Muscle layer of colon (tissue), 2 donors: ENCODE results near the gene TMUB1.

Experiments used
- H3K27ac ChIP-seq: one replicate; pipeline ENCODE4 v1.7.0; 2013; ENCODE audit warnings: low read depth, mild to moderate bottlenecking, low read length, moderate library complexity
- H3K27me3 ChIP-seq, 2 donors: one replicate each; pipeline ENCODE4 v1.7.0; 2013; ENCODE audit warnings: low read length in 2 of 2, mild to moderate bottlenecking in 2 of 2; ENCODE audit not compliant: insufficient read depth in 2 of 2, control insufficient read depth in 1 of 2
- H3K36me3 ChIP-seq: one replicate; pipeline ENCODE4 v1.7.0; 2013; ENCODE audit warnings: mild to moderate bottlenecking, low read length; ENCODE audit not compliant: insufficient read depth
- H3K4me1 ChIP-seq: one replicate; pipeline ENCODE4 v1.7.0; 2013; ENCODE audit warnings: mild to moderate bottlenecking, low read length; ENCODE audit not compliant: insufficient read depth
- H3K4me3 ChIP-seq, 2 donors: one replicate each; pipeline ENCODE4 v1.7.0; 2013; ENCODE audit warnings: low read length in 2 of 2, low read depth in 1 of 2, mild to moderate bottlenecking in 1 of 2, moderate library complexity in 1 of 2
- H3K9ac ChIP-seq: one replicate; pipeline ENCODE4 v1.7.0; 2013; ENCODE audit warnings: low read length
- H3K9me3 ChIP-seq: one replicate; pipeline ENCODE4 v1.7.0; 2013; ENCODE audit warnings: mild to moderate bottlenecking, low read length
- donor health status: abdominal sarcoma.
- donor health status: Adenocarcinoma of cecum.

TMUB1 gene

DNA sequence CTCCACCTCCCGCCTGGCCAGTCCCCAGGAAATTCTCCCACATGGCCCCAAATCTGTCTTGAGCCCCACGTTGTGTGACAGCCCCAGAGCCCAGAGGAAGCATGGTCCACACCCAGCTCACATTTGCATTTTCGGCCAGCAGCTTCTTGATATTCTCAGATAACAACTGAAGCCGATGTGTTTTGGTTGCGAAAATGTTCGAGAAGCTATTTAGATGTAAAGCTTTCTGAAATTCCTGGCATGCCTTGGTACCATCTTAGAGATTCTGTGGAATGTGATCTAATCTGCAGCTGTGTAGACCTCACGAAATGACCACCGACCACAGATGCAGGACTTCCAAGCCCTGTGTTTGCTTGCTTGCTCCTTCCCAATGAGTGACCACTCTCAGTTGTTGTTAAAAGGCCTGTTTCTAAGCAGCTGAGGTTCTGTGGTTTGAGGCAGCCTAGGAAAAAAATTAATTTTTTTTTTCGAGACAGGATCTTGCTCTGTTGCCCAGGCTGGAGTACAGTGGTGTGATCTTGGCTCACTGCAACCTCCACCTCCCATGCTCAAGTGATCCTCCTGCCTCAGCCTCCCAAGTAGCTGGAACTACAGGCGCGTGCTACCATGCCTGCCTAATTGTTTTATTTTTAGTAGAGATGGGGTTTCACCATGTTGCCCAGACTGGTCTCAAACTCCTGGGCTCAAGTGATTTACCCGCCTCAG lies 15.1 kb downstream of the TMUB1 start:
- Histone ChIP-seq H3K4me3 (no peak overlapping the region), H3K4me1 (peaks cover 3% of the 10 kb centered on the region), H3K27me3 (no peaks in the 10 kb centered on the region), H3K27ac (no peak overlapping the region), H3K9me3 (no peaks in the 10 kb centered on the region), H3K9ac (no peak overlapping the region), H3K36me3 (peaks cover 70% of the 10 kb centered on the region)

DNA sequence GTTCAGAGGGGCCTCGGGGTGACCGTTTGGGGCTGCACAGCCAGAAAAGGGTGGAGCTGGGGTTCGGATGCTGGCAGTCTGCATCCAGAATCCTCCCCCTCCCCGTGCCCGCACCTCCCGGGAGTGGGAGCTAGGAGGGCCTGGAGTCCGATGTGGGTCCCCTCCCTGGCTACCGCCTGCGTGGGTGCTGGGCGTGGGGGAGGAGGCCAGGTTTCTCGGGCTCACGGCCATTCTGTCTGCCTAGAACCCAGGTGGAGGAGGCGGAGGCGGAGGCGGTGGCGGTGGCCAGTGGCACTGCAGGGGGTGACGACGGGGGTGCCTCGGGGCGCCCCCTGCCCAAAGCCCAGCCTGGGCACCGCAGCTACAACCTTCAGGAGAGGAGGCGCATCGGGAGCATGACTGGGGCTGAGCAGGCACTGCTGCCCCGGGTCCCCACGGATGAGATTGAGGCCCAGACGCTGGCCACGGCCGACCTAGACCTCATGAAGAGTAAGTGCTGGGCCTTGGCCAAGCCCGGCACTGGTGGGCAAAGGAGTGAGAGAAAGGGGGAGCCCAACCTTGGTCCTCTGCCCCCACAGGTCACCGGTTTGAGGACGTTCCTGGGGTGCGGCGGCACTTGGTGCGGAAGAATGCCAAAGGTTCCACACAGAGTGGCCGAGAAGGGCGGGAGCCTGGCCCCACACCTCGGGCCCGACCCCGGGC lies 16.9 kb downstream of the TMUB1 start:
- H3K27ac ChIP-seq: no peak overlapping the region
- H3K27me3 ChIP-seq: no peaks in the 10 kb centered on the region
- peaks cover 61% of the 10 kb centered on the region for H3K36me3 ChIP-seq
- no peak overlapping the region for H3K9ac ChIP-seq
- H3K4me3 ChIP-seq: no peak overlapping the region
- peaks cover 16% of the 10 kb centered on the region for H3K4me1 ChIP-seq
- H3K9me3 ChIP-seq: no peaks in the 10 kb centered on the region

GRCh38 chr7:151065516-151065915 lies 17.8 kb downstream of the TMUB1 start:
- H3K9ac ChIP-seq: no peak overlapping the region
- H3K9me3 ChIP-seq: no peaks in the 10 kb centered on the region
- H3K4me1 ChIP-seq: peaks cover 25% of the 10 kb centered on the region
- H3K36me3 ChIP-seq: peaks cover 54% of the 10 kb centered on the region
- H3K27me3 ChIP-seq: no peaks in the 10 kb centered on the region
- H3K27ac ChIP-seq: no peak overlapping the region
- H3K4me3 ChIP-seq: no peak overlapping the region

DNA sequence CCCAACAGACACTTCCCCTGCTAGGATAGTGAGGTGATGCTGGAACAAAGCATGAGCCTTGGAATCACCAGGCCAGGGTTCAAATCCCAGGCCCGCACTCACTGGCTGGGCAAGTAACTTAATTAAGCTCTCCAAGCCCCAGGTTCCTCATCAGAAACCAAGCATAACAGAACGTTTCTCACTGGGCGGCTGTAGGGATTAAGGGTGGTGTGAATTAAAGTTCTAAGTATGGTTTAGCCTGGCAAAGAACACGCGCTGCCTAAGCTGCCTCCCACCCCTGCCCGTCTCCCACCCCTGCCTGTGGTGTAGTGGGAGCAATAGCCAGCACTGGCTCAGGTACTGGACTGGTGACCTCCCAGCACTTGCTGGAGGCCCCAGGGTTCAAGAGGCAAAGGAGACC lies 18.3 kb downstream of the TMUB1 start:
- Histone ChIP-seq H3K4me1 (peaks cover 27% of the 10 kb centered on the region), H3K27me3 (no peaks in the 10 kb centered on the region), H3K4me3 (no peak overlapping the region), H3K27ac (no peak overlapping the region), H3K9ac (no peak overlapping the region), H3K36me3 (peaks cover 49% of the 10 kb centered on the region), H3K9me3 (no peaks in the 10 kb centered on the region)

DNA sequence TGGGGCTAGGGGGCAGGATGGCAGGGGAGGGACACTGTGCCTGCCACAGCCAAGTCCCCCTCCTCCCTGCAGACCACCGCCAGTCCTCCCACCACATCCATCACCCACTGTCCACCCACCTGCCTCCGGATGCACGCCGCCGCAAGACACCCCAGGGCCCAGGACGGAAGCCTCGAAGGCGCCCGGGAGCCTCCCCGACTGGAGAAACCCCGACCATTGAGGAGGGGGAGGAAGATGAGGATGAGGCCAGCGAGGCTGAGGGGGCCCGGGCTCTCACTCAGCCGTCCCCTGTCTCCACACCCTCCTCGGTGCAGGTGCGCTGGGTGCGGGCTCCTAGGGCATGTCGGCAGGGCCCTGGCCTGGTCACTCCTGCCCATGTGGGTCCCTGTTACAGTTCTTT lies 18.8 kb downstream of the TMUB1 start:
- Histone ChIP-seq H3K36me3 (peaks cover 44% of the 10 kb centered on the region), H3K4me1 (peaks cover 27% of the 10 kb centered on the region), H3K9me3 (no peaks in the 10 kb centered on the region), H3K4me3 (no peak overlapping the region), H3K27me3 (no peaks in the 10 kb centered on the region), H3K9ac (no peak overlapping the region), H3K27ac (no peak overlapping the region)

DNA sequence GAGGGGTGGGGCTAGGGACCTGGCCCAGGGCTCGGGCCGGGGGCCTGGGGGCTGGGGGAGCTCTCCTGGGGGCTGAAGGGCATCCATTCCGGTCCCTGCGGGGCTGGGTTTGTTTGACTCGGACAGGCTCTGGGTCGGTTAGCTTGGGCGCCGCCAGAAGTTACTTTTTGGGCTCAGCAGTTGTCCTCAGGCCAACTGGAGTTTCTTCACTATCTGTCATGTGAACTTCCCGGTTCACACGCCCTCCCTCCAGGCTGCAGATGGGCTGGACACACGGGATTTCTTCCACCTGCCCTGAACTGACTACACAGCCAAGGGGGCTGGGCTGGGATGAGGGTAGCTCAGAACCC lies 20.1 kb downstream of the TMUB1 start:
- Histone ChIP-seq H3K9ac (no peak overlapping the region), H3K4me1 (peaks cover 37% of the 10 kb centered on the region), H3K9me3 (no peaks in the 10 kb centered on the region), H3K4me3 (peak overlapping the region in 1 of 2 donors; percentile 13), H3K27me3 (no peaks in the 10 kb centered on the region), H3K27ac (peak overlapping the region; percentile 44), H3K36me3 (peaks cover 36% of the 10 kb centered on the region)

DNA sequence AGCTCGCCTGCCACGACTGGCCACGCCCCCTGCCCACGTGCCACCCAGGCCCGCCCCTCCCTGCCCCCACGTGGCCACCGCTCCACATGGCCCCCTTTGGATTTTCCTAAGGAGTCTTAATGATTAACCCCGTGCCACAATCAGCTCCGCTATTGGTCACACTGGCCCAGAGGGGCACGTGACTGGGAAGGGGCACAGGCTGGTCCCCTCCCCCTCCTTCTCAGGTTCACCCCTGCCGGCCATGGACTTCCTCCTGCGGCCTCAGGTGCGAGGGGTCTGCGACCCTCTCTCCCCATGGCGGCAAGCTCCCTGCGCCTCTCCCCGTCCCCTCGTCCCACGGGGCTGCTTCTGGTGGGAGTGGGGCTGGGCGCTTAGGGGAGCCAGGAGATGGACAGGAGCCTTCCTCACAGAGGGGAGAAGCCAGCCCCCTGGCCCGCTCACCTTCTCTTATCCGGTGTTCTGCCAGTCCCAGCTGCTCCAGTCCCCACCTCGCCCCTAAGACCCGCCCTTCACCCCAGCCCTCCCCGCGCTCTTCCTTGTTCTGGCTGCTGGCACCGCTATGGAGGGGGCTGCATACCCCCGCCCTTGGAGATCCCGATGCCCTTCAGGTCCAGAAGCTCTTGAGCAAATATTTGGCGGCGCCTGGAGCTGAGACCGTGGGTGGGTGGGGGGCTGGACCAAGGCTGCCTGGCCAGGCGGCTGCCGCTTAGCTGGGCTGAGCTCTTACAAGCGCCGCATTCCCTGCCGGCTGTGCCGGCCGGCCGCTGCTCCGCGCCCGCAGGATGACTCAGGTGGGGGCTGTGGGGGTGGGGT lies 20.7 kb downstream of the TMUB1 start:
- Histone ChIP-seq H3K4me3 (peak overlapping the region in 1 of 2 donors; percentile 13), H3K9me3 (no peaks in the 10 kb centered on the region), H3K27me3 (no peaks in the 10 kb centered on the region), H3K27ac (peak overlapping the region; percentile 97), H3K4me1 (peaks cover 37% of the 10 kb centered on the region), H3K36me3 (peaks cover 30% of the 10 kb centered on the region), H3K9ac (no peak overlapping the region)

DNA sequence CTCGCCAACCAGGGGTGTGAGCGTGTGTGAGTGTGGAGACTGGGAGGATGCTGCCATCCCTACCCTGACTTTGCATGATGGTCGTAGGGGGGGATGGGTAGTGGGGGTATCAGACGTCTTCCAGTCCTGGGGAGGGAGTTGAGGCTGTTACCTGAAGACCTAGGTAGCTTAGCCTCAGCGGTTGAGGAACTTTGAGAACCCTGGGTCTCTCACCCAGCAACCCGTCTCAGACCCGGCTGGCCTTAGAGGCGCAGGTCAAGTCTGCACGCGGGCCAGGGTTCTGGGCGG lies 21.2 kb downstream of the TMUB1 start:
- Histone ChIP-seq H3K36me3 (peaks cover 24% of the 10 kb centered on the region), H3K9ac (peak overlapping the region; percentile 60), H3K27ac (peak overlapping the region; percentile 97), H3K4me1 (peaks cover 41% of the 10 kb centered on the region), H3K27me3 (no peaks in the 10 kb centered on the region), H3K4me3 (peak overlapping the region in 1 of 2 donors; percentile 97), H3K9me3 (no peaks in the 10 kb centered on the region)

DNA sequence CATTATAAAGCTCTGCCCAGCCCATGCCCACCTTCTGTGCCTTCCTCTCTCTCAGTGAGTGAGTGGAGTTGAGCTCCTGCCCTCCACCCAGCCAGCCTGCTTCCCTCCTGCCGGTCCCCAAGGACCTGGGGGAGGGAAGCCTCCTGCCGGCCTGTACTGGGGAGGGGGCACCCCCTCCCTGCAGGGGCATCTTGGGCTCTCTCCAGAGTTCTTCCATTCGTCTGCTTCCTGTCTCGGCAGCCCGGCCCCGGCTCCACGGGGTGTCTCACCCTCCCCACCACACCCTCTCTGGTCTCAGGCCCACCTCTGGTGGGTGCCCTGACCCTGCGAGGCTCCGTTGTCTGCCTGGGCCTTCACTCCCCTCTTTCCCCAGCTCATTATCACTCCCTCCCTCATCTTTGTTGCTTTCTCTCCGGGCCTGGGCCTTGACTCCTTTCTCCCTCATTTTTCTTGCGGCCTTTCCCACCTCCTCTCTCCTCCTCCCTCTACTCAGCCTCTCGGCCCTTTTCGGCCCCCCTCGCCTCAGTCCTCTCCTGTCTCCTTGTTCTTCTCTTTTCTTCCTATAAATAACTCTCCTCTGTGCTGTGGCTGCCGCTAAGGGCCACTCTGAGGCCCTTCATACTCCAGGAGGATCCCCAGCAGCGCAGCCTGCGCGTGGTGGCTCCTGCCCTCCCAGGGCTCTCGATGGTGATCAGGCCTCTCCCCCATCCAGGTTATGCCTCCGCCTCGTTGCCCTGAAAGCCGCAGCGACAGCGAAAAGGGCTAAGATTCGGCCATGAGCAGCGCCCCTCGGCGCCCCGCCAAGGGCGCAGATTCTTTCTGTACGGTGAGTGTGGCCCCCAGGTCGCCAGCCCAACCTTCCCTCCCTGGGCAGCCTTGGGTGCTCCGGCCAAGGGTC lies 21.8 kb downstream of the TMUB1 start:
- H3K36me3 ChIP-seq: peaks cover 20% of the 10 kb centered on the region
- H3K9me3 ChIP-seq: no peaks in the 10 kb centered on the region
- H3K4me3 ChIP-seq: peak overlapping the region; percentile 38 to 97
- H3K27ac ChIP-seq: peak overlapping the region; percentile 97
- H3K9ac ChIP-seq: peak overlapping the region; percentile 60
- no peaks in the 10 kb centered on the region for H3K27me3 ChIP-seq
- H3K4me1 ChIP-seq: peaks cover 46% of the 10 kb centered on the region

- Histone ChIP-seq H3K4me3 (peak overlapping the region; percentile 94 to 97), H3K27ac (peak overlapping the region; percentile 97)
These were observed 22.7 kb downstream of the TMUB1 start for GRCh38 chr7:151060416-151061212.

More at GRCh38 chr7:151060416-151061212, 22.7 kb downstream of the TMUB1 start:
- no peaks in the 10 kb centered on the region for H3K9me3 ChIP-seq
- H3K9ac ChIP-seq: peak overlapping the region; percentile 60
- peaks cover 47% of the 10 kb centered on the region for H3K4me1 ChIP-seq
- no peaks in the 10 kb centered on the region for H3K27me3 ChIP-seq
- peaks cover 12% of the 10 kb centered on the region for H3K36me3 ChIP-seq
